Hippocampal formation (tissue), 2 donors: Measurements from ENCODE around the gene HMX1.

ENCODE experiments used
- DNase-seq, 2 donors: peaks; one replicate each; lab custom pipeline; 2025; lab: John Stamatoyannopoulos, UW

Gene HMX1

GRCh38 chr4:8840816-8841455 is 30.7 kb downstream of the HMX1 start:
- DNase-seq = no peak

- no peak for DNase-seq
These were observed 31.4 kb downstream of the HMX1 start for GRCh38 chr4:8840006-8840793.

- DNase-seq = no peak
These were observed 32.6 kb downstream of the HMX1 start for GRCh38 chr4:8838961-8839431.

DNA sequence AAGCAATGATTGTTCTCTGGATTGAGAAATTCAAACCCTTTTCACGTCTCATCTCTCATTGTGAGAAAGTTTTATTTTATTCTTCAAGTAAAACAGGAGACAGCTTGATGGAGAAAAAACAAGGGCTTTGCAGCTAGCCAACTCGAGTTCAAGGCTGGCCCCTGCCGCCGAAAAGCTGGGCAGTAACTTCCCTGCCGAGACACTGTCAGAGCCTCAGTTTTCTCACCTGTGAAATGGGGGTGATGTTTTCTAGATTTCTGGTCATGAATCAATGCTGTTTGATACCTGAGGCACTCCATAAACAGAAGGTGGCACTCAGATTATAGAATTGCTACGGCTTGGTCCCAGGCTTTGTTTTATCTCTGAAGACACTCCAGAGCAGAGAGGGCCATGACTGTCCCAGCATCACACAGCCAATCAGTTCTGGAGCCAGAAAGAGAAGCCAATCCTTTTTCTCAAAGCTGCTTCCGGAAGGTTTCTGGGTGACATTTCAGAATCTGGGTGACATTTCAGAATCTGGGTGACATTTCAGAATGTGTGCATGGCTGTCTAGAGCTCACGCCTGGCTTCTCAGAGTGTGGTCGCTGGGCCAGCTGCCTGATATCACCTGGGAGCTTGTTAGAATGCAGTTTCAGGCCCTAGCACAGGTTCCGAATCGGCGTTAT is 33.2 kb downstream of the HMX1 start:
- DNase-seq = no peak

- DNase-seq = no peak
These were observed 34.3 kb downstream of the HMX1 start for GRCh38 chr4:8837181-8837841.

DNA sequence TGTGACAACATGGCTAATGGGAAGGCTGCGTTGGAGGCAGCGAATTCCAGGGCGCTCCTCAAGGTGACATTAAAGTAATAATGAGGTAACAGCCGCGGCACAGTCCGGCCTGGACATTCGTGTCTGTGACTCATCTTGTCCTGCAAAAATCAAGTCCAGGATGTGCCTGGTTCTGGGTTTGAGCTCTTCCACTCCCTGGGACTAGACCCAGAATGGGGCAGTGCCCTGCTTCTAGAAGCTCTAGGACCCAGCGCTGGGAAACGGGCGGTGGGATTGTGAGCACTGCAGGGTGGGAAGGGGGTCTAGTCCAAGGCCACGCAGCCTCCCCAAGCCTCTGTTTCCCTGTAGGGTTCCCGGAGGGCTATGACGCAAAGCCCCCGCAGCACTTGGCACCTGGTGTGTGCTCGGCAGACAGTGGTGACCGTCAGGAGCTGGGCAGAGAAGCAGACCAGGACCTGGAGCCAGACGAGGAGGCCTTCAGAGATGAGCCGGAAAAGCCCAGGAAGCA is 34.9 kb downstream of the HMX1 start:
- DNase-seq = no peak

- DNase-seq = no peak
These were observed 35.9 kb downstream of the HMX1 start for GRCh38 chr4:8835521-8836365.

DNA sequence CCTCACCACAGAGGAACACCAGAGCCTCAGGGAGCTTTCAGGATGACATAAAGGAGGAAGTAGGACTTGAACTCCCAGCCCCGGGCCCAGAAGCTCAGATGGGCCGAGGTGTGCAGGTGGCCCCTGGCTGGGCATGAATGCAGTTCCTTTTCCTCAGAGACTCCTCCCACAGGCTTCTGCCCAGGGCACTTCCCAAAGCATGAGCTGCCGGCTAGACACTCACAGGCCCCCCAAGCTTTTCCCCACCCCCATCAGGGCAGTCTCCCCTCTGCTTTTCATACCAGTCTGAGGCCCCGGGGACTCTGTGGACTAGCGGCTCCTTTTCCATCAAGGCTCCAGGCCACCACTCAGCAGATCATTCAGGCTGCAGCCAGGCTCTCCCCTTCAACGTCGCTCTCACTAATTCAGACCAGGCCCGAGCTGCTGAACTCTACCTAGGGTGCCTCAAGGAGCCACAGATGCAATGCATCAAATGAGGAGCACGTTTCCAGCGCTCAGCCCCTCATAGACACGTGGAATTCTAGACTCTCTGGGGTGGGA is 36.9 kb downstream of the HMX1 start:
- DNase-seq = no peak

- no peak for DNase-seq
These were observed 39.3 kb downstream of the HMX1 start for GRCh38 chr4:8832113-8832915.

- no peak for DNase-seq
These were observed 40.2 kb downstream of the HMX1 start for GRCh38 chr4:8831221-8832112.

DNA sequence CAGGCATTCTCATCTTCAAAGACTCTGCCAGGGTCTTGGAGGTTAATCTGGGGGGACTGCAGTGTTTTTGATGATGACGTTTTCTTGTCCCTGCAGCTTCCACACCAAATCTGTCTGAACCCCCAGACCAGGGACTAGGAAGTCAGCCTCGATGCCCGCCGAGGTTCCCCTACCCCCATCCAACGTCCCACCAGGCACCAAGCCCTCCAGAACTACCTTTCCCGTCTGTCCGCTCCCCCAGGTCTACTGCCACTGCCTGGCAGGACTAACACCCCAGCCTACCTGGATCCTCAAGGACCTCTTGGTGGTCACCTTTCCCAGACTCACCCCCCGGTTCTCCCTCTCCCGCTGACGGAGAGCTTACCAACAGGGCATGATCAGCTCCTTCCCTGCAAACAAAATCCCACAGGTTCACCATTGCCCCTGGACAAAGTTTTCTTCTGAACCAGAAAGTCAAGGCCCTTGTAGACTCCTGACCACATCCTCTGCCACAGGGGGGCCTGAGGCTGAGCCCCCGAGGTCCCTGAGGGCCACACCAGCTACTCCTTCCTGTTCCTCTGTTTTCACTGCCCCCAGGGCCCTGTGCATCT is 40.9 kb downstream of the HMX1 start:
- DNase-seq = no peak

DNA sequence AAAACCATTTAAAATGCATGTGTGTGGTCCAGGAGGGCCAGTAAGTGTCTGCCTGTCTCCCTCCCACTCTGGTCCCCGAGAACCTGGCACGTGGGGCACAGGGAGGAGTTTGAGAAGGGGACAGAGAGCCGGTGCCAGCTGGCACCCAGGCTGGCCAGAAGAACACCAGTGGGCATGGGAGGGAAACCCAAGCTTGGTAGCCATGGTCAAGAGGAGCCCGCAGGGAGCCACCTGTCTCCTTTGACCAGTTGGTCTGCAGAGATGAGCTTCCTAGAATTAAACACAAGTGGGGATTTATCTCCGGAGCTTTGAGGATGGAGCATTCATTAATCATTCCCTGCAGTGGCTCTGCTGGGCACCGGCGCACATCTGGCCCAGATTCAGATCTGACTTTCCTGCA is 41.6 kb downstream of the HMX1 start:
- no peak for DNase-seq

DNA sequence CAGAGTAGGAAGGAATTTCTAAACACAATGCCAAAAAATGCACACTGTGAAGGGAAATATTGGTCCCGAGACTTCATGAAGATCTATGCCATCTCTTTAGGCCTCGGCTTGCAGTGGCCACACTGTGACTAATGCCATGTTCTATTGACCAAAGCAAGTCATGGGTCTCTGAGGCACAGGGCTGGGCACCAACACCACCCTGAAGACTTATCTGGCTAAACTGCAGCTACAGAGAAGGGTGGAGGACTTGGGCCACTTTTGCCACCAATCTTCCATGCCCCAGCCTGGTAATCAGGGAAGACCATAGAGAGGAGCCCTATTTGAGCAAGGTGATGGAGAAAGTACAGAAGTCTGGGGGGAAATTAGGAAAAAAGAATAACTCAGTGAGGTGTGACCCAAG is 42.1 kb downstream of the HMX1 start:
- DNase-seq = no peak

DNA sequence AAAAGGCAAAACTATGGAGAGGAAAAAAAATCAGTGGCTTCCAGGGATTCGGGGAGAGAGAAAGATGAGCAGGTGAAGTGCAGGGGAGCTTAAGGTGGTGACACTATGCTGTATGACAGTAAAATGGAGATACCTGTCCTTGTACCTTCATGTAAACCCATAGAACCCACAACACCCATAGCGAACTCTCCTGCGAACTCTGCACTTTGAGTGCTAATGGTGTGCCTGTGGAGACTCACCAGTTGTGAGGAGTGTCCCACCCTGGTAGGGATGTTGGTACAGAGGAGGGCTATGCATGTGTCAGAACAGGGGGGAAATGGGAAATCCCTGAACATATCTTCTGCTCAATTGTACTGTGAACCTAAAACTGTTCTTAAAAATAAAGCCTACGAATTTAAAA is 42.8 kb downstream of the HMX1 start:
- no peak for DNase-seq

DNA sequence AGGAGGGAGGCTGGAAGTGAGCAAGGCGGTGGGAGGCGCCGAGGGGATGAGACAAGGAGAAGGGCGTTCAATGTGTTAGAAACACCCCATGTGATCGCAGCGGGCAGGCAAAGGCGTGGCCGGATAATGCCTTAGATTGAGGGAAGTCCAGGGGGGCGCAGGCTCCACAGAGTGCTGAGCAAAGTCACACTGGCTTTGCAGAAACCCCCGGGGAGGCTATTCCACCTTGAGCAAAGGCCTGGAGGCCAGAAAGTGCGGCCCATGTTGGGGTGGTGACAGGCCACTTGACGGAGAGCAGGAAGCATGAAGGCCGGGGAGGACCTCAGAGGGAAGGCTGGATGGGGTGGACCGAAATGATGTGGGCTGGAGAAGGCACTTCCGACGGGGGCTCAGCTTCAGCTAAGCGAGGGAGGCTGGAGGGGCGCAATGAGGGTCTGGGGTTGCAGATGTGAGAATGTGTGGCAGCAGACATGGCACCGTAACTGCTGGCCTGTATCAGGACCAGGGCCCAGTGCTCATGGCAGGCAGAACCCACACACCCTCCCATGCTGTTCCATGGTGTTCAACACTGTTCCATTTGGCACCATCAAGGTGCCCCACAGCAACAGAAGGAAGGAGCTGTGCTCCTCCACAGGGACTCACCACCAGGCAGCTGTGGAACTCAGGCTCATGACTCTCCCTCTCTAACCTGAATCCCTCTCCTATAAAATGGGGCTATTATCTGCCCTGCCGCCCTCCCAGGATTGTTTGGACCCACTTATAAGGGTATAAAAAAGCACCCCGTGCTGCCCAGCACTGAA is 50.3 kb downstream of the HMX1 start:
- no peak for DNase-seq

DNA sequence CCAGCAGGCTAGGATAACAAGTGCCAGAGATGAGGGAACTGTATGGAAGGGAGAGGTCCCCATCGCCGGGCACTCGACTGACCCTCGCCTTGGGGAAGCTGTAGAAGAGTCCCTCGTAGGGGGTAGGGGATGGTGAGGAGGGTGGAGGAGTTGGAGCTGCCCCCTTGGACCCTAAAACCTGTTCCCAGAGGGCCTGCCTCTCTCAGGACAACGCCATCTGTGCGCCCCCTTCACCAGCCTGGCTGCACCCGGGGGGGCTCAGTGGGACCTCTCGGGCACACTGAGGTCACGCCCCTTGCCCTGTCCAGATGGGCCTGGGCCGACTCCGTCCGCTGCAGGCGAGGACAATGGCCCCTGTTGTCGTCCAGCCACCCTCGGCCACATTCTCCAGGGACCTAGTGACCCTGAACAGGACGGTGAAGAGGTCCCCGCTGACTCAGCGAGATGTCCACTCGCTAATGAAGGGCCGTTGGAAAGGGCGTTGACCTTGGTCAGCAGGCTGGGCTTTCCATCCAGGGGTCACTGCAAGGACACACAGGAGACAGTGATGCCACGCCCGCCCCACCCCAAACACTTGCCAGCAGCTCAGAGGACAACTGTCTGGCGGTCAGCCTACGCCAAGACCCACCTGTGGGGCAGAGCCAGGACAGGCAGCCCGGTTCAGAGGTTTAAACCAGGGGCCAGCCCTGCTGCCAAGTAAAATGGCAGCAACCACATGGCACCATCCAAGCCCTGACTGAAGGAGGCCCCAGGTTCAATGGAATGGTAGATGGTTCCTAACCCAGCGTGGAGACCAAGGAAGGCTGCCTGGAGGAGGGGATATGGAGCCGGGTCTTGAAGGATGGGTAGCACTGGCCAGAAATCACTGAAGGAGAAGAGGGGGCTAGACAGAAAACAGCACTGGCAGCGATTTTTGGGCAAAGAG is 51.2 kb downstream of the HMX1 start:
- no peak for DNase-seq
